Calu3 (cell line): ENCODE results near the gene ARL9. TPM values are rescaled to one million over a fixed set of nuclear protein-coding genes. Genes with fewer than 3 reads are reported as not detected.

Experiments
- BruUV-seq: library from RNA; stranded (reverse); fragments of 400-500 nt; replicated peaks from 2 replicates; lab custom pipeline; 2021; lab: Mats Ljungman, UMichigan
- CTCF ChIA-PET: fragments of 300-600 bp; sonication (Branson Sonifier 250); formaldehyde crosslinking; loops from one replicate; lab custom pipeline; 2022; ENCODE audit warnings: antibody characterized with exemption; lab: Charles Lee
- DNase-seq: peaks from one replicate; pipeline ENCODE4 v3.0.0; 2022
- H3K27ac Mint-ChIP-seq: one replicate; pipeline ENCODE4 v1.8.0; 2022; ENCODE audit warnings: mixed read lengths; ENCODE audit not compliant: unreplicated experiment
- H3K27me3 Mint-ChIP-seq: one replicate; pipeline ENCODE4 v1.8.0; 2022; ENCODE audit warnings: mixed read lengths; ENCODE audit not compliant: unreplicated experiment
- H3K36me3 Mint-ChIP-seq: one replicate; pipeline ENCODE4 v1.8.0; 2022; ENCODE audit warnings: mild to moderate bottlenecking, moderate library complexity, mixed read lengths; ENCODE audit not compliant: insufficient read depth, unreplicated experiment
- H3K4me1 Mint-ChIP-seq: one replicate; pipeline ENCODE4 v1.8.0; 2022; ENCODE audit warnings: mild to moderate bottlenecking, low read depth, mixed read lengths; ENCODE audit not compliant: unreplicated experiment
- H3K4me3 Mint-ChIP-seq: one replicate; pipeline ENCODE4 v1.8.0; 2022; ENCODE audit warnings: mild to moderate bottlenecking, low read depth, moderate library complexity, mixed read lengths; ENCODE audit not compliant: unreplicated experiment
- H3K9me3 Mint-ChIP-seq: one replicate; pipeline ENCODE4 v1.8.0; 2022; ENCODE audit warnings: low read depth, mixed read lengths; ENCODE audit not compliant: unreplicated experiment
- intact Hi-C: fragments of 100-400 bp; cut with micrococcal nuclease; formaldehyde crosslinking; loops from one replicate; pipeline ENCODE4 v1.10.0; 2022; ENCODE audit not compliant: unreplicated experiment
- total RNA-seq: library from RNA; stranded (reverse); gene quantifications from 2 replicates; pipeline ENCODE4 v1.2.3, GENCODE V29; 2022
- TF ChIP-seq, protein P1 (sequence below): fragments of 200-600 bp; IDR thresholded peaks from one replicate; pipeline ENCODE4 v1.8.0; 2022; ENCODE audit warnings: antibody characterized with exemption; ENCODE audit not compliant: unreplicated experiment

The ARL9 gene
- total RNA-seq, 1 experiment from 2014 or later: 0.26 TPM

DNA sequence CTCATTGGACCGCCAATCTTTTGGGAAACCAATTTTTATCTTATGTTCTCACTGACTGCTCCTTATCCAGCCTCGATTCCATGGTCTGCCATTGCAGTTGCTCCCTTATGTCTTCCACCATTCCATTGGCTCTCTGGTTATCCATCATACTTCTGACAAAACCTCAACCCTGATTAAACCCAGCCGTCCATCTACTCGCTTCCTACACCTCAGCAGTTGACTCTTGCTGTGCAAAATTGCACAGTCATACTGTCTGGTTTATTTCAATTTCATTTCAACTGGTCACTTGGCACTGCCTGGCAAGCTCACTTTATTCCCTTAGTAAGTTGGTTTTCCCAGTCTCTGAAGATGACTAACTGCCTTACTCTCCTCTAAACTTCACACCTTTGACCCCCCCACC is 26.2 kb downstream of the ARL9 start:
- CTCF ChIA-PET: no interaction called here
- no peak for DNase-seq
- Mint-ChIP-seq H3K27ac (no peak overlapping the region), H3K27me3 (peaks cover 14% of the 10 kb centered on the region), H3K36me3 (no peaks in the 10 kb centered on the region), H3K4me1 (no peaks in the 10 kb centered on the region), H3K9me3 (no peaks in the 10 kb centered on the region), H3K4me3 (no peak overlapping the region)
- BruUV-seq: no TSS peak
- TF ChIP-seq, protein P1, sequence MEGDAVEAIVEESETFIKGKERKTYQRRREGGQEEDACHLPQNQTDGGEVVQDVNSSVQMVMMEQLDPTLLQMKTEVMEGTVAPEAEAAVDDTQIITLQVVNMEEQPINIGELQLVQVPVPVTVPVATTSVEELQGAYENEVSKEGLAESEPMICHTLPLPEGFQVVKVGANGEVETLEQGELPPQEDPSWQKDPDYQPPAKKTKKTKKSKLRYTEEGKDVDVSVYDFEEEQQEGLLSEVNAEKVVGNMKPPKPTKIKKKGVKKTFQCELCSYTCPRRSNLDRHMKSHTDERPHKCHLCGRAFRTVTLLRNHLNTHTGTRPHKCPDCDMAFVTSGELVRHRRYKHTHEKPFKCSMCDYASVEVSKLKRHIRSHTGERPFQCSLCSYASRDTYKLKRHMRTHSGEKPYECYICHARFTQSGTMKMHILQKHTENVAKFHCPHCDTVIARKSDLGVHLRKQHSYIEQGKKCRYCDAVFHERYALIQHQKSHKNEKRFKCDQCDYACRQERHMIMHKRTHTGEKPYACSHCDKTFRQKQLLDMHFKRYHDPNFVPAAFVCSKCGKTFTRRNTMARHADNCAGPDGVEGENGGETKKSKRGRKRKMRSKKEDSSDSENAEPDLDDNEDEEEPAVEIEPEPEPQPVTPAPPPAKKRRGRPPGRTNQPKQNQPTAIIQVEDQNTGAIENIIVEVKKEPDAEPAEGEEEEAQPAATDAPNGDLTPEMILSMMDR: no peak
- intact Hi-C loops: no loop called here

DNA sequence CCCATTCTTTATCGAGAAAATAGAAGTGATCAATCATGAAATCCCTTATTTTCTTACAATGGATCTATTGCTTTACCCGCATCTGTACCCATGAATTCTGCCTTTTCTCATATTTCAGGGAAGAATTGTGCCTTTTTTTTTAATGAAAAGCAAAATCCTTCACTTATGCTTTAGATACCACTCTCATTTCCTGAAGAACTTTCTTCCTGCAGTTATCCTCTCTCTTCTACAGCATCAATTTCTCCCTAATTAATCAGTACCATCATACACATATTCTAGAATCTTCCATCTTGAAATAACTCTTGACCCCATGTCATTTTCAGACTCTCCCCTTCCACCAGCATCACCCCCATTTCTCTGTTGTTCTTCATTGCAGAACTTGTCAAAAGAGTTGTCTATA is 26.6 kb downstream of the ARL9 start:
- BruUV-seq: no TSS peak
- intact Hi-C loops: no loop called here
- CTCF ChIA-PET: no interaction called here
- Mint-ChIP-seq H3K9me3 (no peaks in the 10 kb centered on the region), H3K4me1 (no peaks in the 10 kb centered on the region), H3K36me3 (no peaks in the 10 kb centered on the region), H3K27ac (no peak overlapping the region), H3K4me3 (no peak overlapping the region), H3K27me3 (peaks cover 12% of the 10 kb centered on the region)
- DNase-seq: no peak
- TF ChIP-seq, protein P1: no peak

DNA sequence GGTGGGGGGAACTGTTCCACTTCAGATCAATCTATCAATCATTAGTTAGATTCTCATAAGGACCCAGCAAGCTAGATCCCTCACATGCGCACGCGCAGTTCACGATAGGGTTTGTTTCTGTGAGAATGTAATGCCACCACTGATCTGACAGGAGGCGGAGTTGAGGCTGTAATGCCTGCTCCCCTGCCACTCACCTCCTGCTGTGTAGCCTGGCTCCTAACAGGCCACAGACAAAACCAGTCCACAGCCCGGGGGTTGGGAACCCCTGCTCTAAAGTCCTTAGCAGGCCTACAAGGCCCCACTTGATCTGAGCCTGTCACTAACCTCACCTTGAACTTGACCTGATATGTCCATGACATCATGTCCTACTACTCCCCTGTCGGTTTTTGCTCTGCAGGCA is 30.3 kb downstream of the ARL9 start:
- H3K4me3 Mint-ChIP-seq: no peak overlapping the region
- no peak overlapping the region for H3K27ac Mint-ChIP-seq
- TF ChIP-seq, protein P1: no peak
- H3K27me3 Mint-ChIP-seq: peaks cover 7% of the 10 kb centered on the region
- H3K4me1 Mint-ChIP-seq: no peaks in the 10 kb centered on the region
- H3K9me3 Mint-ChIP-seq: no peaks in the 10 kb centered on the region
- CTCF ChIA-PET: no interaction called here
- H3K36me3 Mint-ChIP-seq: no peaks in the 10 kb centered on the region
- intact Hi-C loops: no loop called here
- DNase-seq: no peak
- no TSS peak for BruUV-seq

DNA sequence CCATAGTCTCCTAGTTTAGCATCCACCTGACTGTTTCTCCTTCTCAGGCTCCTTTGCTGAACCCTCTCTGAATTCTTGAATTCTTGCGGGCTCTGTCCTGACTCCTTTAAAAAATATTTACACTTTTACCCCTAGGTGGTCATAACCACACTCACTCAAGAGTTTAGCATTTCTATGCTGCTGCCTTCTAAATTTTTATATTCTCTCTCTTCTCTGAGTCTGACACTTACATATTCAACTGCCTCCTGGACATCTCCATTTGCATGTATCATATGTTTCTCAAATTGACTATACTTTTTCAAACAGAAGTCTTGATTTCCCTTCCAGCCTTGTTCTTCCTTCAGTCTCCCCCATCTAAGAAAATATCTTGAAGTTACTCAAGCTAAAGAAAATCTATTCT is 31.6 kb downstream of the ARL9 start:
- BruUV-seq: no TSS peak
- intact Hi-C loops: no loop called here
- CTCF ChIA-PET: no interaction called here
- Mint-ChIP-seq H3K27ac (no peak overlapping the region), H3K27me3 (peaks cover 7% of the 10 kb centered on the region), H3K4me3 (no peak overlapping the region), H3K9me3 (no peaks in the 10 kb centered on the region), H3K36me3 (no peaks in the 10 kb centered on the region), H3K4me1 (no peaks in the 10 kb centered on the region)
- DNase-seq: no peak
- TF ChIP-seq, protein P1: no peak
